GM18858 (cell line): ENCODE data around the gene ADAMTS3.
A peak's percentile ranks its signal among the peaks of the same experiment; 100 is the strongest.

Experiments used
- ATAC-seq: cut with Tn5 transposase; IDR thresholded peaks from one replicate; pipeline ENCODE4 v1.9.1; 2021; ENCODE audit not compliant: unreplicated experiment

The ADAMTS3 gene

DNA sequence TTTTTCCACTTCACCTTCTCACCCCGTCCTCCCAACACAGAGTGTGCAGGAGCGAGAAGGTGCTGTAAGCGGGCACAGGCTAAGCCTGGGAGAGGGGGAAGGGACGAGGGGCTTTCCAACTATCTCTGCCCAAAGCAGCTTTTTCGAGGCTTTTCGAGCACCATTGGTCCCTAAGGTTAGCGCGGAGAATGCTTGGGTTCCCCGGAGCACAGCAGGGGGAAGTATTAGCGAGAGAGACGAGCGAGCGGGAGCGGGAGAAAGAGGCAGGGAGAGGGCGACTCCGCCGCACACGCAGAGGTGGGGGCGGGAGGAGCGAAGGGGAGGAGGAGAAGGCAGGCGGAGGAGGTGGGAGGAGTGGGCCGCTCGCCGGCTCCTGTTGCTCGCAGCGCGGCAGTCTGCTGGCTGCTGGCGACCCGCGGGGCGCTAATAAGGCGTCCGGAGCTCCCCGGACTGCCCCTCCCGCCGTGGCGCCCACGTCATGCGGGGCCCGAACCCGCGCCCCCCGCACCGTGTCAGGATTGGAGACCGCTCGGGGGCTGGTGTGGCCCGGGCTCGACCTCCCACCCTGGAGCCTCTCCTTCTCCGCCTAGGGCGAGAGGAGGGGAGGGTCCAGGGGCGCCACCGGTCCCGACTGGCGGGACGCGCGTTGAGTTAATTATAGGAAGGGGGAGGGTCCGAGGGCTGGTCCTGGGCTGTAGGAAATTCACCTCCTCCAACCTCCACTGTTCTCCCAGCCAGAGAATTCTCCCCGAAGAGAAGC, at the start of gene ADAMTS3:
ADAMTS3 (minus strand) TSS at position 263 of the 760 bp plus-strand sequence. CDS start 459 bp downstream, outside the sequence.
- no peak for ATAC-seq

DNA sequence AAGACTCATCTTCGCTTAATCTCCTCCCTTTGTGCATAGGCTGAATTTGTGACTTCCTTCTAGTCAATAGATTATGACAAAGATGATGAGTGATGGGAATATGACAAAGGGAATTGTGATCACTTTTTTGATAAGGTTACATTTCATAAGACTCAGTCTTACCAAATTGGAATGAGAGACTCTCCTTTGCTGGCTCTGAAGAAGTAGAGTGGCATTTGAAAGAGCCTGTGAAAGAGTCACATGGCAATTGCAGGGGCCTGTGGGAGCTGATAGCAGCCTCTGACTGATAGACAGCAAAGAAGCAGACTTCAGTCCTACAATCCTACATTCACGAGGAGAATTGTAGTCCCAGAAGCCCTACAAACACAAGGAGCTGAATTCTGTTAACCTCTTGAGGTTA, 44.9 kb upstream of the ADAMTS3 start:
- ATAC-seq = no peak

DNA sequence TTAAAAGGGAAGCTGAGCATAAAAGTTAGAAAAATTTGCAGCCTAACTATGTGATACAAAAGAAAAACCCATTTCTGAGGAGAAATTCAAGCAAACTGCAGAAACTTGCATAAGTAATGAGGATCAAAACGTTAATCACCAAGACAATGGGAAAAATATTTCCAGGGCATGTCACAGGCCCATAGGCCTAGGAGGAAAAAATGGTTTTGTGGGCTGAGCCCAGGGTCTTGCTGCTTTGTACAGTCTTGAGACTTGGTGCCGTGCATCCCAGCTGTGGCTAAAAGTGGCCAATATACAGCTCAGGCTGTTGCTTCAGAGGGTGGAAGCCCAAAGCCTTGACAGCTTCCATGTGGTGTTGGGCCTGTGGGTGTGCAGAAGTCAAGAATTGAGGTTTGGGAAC, 37.7 kb upstream of the ADAMTS3 start:
- ATAC-seq = no peak

DNA sequence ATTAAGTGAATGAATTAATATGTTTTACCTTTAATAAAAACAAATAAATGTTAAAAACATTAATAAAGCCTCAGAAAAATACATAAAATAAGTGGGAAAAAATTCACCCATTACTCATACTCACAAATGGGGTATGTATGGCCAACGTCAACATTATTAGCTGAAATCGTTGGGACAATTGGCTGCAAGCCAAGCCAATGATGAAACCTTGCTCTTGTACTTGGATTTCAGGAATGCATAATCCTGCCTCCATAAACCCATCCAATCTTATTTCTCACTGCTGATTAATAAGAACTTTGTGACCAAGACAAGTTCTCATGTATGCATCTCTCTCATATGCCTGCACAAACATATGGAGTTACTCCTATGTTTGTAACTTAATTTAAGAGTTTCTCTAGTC, 35.3 kb upstream of the ADAMTS3 start:
- no peak for ATAC-seq

DNA sequence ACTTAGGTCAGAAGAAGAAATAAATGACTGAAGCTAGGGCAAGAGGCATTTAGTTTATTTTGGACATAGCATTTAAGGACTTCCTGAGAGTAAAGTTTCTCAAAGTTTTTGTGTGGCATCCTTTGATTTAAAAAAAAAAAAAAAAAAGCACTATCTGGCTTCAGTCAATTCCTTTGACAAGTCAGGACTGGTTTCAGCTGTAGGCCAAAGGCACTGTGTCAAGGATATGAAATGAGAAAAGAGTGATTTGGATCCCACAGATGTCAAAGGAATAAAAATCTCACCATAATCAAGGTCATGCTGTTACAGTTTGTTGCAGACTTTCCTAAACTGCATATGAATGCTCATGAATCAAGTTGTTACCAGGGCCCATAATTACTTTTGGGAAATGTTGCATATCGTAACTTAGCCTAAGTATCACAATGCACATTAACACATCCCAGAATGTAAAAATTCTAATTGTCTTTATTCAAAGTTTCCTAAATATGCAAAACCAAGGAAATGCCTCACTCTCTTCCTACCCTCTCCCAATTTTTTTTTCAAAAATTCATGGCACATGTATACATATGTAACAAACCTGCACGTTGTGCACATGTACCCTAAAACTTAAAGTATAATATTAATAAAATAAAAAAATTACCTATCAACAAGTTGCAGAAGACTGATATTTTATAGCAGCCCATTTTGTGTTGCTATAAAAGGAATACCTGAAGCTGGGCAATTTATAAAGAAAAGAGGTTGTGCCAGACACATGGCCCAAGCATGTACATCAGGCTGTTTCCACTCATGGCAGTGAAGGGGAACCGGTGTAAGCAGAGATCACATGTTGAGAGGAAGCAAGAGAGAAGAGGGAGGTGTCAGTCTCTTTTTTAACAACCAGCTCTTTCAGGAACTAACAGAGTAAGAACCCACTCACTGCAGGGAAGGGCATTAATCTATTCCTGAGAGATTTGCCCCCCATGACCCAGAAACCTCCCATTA, 33.7 kb upstream of the ADAMTS3 start:
- no peak for ATAC-seq

DNA sequence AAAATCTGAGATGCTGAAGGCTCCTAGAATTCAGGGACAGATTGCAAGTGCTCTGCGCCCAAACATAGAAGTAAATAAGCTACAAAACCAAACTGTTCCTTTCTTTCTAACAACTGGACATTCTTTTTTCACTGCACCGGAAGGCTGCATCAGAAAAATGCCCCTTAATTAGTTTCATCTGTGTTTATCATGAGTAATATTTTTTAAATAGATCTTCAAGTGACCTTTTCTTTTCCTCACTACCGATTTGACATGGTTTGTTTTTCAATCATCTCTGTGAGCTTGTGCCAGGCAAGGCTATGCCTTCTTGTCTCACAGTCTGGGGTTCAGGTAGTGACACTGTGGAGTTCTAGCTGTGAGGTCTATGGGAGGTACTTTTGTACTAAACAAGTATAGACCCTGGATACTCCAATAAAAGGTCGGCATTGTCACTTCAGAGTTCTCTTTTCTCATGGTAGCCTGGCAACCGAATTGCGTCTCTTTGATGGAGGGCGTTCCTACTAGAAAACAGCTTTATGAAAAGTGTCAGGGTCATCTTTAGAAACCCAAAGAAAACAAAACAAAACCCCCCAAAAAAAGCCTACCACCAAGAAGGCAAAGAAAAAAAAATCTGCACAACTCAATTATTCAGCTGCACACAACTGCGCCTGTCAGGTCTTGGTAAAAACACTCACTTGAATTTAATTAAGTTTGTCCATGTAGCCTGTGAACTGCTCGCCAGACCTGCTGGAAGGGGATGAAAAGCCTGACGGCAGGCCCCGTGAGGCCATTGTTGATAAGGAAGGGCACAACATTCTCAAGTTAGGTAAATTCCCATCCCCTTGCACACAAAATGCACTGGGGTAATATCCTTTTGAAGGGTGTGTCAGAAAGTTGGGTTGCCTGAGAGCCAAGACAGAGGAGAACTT, 22.8 kb upstream of the ADAMTS3 start:
- no peak for ATAC-seq

DNA sequence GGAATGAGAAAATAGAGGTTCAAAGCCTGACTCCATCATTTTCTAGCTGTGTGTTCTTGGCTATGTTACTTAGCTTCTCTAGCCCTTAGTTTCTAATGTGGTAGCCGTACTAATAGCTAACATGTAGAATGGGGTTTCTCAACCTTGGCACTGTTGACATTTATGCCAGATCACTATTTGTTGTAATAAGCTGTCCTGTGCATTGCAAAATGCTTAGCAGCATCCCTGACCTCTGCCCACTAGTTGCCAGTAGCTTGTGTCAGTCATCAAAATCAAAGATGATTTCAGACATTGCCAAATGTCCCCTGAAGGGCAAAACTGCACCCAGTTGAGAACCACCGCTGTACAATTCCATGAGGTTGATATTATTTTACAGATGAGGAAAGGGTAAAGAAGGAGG, 18.3 kb upstream of the ADAMTS3 start:
- no peak for ATAC-seq

DNA sequence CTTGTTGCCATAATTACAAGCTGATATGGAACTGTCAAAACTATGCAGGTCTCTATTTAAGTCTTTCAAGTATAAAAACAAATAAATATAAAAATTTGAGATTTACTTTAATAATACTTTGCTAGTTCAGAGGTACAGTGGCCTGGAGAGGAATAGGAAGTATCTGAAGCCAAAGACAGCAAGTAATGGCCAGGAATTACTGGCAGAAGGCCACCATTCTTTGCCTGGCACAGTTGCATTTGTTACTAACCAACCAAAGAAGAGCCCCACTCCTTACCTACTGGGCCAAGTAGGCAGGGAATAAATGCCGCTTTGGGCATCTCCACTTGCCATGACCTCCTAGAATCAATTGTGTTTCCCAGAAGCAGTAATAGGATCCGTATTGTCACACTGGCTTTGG, 13.8 kb upstream of the ADAMTS3 start:
- no peak for ATAC-seq

DNA sequence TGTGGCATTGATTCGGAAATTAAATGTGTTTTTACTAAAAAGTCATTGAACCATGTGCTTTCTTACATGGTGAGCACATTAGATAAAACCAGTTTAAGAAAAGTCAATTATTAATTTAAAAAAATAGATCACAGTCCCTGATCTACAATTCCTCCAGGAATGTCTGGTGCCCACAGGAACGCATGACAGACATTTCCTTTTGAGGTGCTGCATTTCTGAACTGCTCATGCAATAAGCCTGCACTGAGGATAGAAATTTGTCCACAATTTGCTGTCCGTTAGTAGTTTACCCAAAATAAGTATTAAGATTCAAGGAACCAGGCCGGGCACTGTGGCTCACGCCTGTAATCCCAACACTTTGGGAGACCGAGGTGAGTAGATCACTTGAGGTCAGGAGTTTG, 8.2 kb upstream of the ADAMTS3 start:
- no peak for ATAC-seq

DNA sequence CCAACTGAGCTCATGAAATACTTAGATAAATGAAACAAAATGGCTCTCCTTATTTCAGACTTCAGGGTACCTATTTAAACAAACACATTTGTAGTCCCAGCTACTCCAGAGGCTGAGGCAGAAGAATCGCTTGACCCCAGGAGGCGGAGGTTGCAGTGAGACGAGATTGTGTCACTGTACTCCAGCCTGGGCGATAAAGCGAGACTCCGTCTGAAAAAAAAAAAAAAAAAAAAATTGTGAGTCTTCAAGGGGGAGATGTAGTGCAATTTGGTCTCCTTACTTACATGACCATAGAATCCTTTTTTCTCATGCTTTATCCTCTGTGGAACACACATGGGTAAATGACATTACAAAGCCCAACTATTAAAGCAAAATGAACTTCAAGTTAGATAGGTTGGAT, 2.3 kb upstream of the ADAMTS3 start:
- no peak for ATAC-seq

DNA sequence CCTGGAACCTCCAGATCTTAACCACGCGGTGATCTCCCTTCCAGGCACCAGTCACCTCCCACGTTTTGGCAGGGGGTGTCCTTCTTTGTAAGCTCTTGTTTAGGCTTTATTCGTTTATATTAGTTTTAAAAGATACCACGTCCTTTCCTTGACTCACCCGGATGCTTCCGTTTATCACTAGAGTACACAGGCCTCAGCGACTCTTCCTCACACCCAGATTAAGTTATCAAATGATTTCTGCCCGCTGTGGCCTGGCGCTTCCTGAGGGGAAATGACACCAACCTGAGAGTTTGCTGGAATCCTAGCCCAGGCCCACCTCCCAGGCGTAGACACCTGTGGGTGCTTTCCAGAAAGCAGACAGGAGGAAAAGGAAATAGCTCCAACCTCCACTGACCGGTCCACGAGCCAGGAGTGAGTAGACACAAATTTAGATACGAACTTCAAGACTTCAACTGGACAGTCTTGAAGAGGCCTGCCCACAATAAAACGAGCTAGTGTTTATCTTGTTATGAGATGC, 756 bp upstream of the ADAMTS3 start:
- ATAC-seq = no peak

DNA sequence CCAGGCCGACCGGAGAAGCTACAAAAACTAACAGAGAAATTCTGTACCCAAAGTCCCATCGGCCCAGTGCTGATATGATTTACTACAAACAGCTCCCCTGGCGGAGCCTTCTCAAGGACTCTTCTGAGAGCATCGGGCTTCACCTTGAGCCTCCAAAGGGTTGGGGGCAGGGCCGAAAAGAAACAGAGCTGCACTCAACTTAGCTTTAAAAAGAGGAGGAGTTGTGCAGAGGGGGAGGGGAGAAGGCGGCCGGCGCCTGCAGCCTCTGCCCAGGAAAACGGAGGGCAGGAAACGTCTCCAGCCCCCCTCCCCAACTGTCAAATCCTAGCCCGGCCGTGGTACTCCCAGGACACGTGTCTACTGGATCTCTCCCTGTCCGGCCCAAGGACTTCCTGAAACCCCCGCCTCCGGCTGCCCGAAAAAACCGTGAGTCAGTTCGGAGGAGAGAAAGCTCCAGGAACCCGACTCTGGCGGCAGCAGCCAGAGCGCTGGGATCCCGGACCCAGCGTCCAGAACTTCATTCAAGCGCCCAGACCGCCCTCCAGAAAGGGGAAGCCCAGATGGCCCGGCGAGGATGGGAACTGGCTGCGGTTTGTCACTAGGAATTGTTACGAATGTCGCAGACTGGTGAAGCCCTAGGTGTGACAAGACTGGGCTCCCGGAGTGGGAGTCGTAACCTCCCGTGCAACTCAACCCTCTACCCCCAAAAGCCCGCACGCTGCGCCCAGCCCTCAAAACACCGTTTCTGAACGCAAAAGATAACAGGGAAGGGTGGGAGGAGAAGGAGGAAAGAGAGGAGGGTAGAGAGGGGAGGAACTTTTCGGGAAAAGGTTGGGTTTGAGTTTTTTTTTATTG, 973 bp downstream of the ADAMTS3 start:
- peak; percentile 61 for ATAC-seq

DNA sequence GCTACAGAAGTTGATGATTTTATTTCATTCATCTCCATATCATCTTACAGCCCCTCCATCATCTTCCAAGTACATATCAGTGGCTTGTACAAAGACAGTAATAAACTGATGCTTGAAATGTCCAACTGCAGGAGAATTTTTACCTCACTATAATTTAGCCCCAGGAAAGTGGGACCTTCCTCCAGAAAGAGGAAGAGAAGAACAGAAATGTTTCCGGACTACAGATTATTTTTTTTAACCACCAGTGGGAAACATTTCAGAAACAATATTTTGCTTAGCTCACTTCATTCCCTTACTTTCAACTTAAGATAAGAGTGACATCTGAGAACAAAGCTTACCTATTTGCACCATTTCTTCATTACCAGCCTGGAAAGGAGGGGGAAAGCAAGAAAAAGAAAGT, 2.0 kb downstream of the ADAMTS3 start:
- ATAC-seq = no peak

DNA sequence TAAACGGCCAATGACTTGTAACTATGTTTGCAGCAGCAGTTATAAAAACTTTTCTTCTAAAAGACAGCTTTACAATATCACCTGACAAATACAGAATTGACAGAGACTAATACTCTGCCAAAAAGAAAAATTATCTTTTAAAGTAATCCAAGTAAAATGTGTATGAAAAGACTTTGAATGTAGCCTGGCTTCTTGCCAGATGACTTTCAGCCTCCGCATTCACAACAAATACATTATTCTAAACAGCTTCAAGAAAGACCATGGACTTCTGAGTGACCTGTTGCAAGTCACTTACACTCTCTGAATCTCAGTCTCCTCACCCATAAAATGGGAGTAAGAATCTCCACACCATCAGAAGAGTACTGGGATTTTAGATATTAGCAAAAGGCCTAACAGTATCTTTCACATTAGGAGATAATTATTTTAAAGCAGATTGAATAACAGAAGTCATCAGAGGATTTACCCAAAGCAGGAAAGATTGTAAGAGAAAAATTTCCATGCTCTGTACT, 2.5 kb downstream of the ADAMTS3 start:
- ATAC-seq = no peak

DNA sequence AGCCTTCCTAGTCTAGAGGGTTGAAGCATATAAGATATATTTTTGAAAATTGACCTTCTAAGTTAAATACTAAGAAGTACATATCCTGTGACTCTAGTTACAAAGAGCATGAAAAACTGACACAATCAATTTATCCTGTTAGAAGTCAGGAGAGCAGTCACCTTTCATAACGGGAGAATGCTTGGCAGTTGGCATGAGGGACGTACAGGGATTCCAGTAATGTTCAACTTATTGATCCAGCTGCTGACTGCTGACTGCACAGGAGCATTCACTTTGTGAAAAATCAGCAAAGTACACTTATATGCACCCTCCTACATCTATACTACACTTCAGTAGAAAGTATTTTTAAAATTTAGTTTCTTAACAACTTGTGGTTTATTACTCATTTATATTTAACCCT, 4.2 kb downstream of the ADAMTS3 start:
- ATAC-seq = no peak

DNA sequence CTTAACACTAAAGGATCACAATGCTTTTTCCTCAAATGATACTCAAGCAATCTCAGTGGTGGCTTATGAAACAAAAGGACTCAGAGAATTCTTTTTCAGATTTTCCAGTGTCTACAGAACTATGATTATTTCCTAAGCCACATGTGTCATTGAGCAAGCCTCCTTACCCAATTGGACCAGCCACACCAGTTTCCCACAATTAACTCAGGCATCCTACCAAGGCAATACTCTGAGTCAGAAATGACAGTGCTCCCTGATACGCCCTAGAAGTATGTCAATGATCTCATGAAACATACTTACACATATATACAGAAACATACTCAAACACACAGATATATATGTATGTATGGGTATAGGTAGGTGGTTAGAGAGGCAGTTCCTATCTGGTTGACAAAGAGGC, 4.8 kb downstream of the ADAMTS3 start:
- ATAC-seq = no peak

DNA sequence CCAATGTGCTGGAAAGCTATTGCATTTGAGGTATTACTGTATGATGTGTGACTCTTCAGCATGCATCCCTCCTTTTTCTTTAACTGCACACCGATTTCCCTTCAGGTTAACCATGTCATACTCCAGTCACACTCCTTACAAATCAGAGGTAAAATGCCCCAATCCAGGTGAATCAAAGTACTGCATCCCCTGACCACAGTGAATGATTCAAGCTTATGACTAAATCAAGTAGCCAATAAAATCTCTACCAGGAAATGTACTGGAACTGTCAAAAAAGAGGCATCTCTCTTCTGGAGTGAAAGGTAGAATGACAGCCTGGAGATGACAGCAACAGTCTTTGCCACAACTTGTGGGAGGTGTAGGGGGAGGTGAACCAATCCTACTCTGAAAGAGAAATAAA, 10.4 kb downstream of the ADAMTS3 start:
- no peak for ATAC-seq

DNA sequence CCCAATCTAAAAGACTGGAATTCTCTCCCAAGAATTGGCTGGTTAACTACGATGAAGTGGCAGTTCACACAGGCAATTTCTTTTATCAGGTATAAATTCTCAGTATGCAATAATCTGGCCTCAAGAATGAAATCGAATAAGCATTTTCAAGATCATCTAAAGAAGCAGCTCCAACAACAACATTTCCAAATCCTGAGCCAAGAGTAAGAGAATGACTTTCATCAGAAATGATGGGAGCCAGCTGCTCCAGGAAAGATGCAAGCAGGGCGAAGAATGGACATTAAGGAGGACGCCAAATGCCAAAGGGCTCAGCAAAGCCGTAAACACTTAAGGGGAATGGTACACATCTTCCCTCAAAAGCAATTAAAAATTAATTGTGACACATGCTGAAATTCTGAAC, 12.0 kb downstream of the ADAMTS3 start:
- ATAC-seq = no peak

DNA sequence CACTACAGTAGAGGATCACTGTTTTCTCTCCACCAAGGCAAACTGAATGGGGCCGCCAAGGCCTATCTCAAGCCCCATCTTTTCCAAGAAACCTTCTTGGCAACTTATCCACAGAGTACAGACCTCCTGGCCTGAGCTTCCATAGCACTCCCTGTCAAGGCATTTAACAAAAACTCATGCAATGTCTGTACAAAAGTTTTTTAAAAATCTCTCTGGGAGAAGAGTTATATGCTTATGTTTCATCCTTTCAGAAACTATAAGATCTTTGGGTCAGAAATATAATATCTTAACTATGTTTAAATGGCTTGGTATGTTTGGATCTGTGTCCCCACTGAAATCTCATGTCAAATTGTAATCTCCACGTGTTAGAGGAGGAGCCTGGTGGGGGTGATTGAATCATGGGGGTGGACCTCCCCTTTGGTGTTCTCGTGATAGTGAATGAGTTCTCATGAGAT, 13.6 kb downstream of the ADAMTS3 start:
- ATAC-seq = no peak
